GM23338 (cell line): ENCODE data around the gene SHANK2. TPM values are rescaled to one million over a fixed set of nuclear protein-coding genes. Genes with fewer than 3 reads are reported as not detected.

ENCODE experiments used
- ATAC-seq: fragments of 200-7000 bp; cut with Tn5 transposase; 3 replicates; pipeline ENCODE4 v1.9.1; 2020
- DNase-seq: peaks from one replicate; pipeline ENCODE4 v3.0.0-alpha.2; 2015; ENCODE audit warnings: low spot score
- H2AFZ ChIP-seq: fragments of 200-600 bp; sonication (generic); 2 replicates; pipeline ENCODE4 v1.8.0; 2016; ENCODE audit warnings: antibody characterized with exemption, mild to moderate bottlenecking, moderate library complexity
- H3F3A ChIP-seq: fragments of 200-600 bp; sonication (generic); replicated peaks from 2 replicates; pipeline ENCODE4 v1.8.0; 2017; ENCODE audit warnings: antibody characterized with exemption, mixed run types, low read depth
- H3K27ac ChIP-seq: fragments of 200-600 bp; sonication (generic); 2 replicates; pipeline ENCODE4 v1.6.1; 2016; ENCODE audit warnings: low read depth
- H3K27me3 ChIP-seq: fragments of 200-600 bp; sonication (generic); 2 replicates; pipeline ENCODE4 v1.8.0; 2016; ENCODE audit warnings: mild to moderate bottlenecking, mixed run types, moderate library complexity; ENCODE audit not compliant: insufficient read depth
- H3K36me3 ChIP-seq: fragments of 200-600 bp; sonication (generic); 2 replicates; pipeline ENCODE4 v1.8.0; 2016; ENCODE audit warnings: mild to moderate bottlenecking; ENCODE audit not compliant: insufficient read depth
- H3K4me1 ChIP-seq: fragments of 200-600 bp; sonication (generic); 2 replicates; pipeline ENCODE4 v1.8.0; 2016; ENCODE audit warnings: mild to moderate bottlenecking, moderate library complexity; ENCODE audit not compliant: insufficient read depth
- H3K4me2 ChIP-seq: fragments of 200-600 bp; sonication (generic); 2 replicates; pipeline ENCODE4 v1.7.1; 2017; ENCODE audit warnings: mixed run types
- H3K4me3 ChIP-seq: fragments of 200-600 bp; sonication (generic); 2 replicates; pipeline ENCODE4 v1.6.1; 2016; ENCODE audit warnings: mixed run types
- H3K79me2 ChIP-seq: fragments of 200-600 bp; sonication (generic); replicated peaks from 2 replicates; pipeline ENCODE4 v1.8.0; 2017; ENCODE audit warnings: mild to moderate bottlenecking; ENCODE audit not compliant: insufficient read depth
- H3K9me2 ChIP-seq: fragments of 200-600 bp; sonication (generic); 2 replicates; pipeline ENCODE4 v1.8.0; 2017; ENCODE audit not compliant: insufficient read depth
- H4K20me1 ChIP-seq: fragments of 200-600 bp; sonication (generic); replicated peaks from 2 replicates; pipeline ENCODE4 v1.8.0; 2017; ENCODE audit warnings: mild to moderate bottlenecking; ENCODE audit not compliant: insufficient read depth
- H3K27ac Mint-ChIP-seq: 2 replicates; pipeline ENCODE4 v1.8.0; 2020; ENCODE audit warnings: inconsistent platforms, mild to moderate bottlenecking, moderate library complexity, mixed read lengths
- H3K27me3 Mint-ChIP-seq: 3 replicates; pipeline ENCODE4 v1.8.0; 2022; ENCODE audit warnings: low read depth, mild to moderate bottlenecking, moderate library complexity, mixed read lengths, inconsistent platforms; ENCODE audit not compliant: insufficient read depth, poor library complexity
- H3K36me3 Mint-ChIP-seq: 3 replicates; pipeline ENCODE4 v1.8.0; 2021; ENCODE audit warnings: low read depth, mild to moderate bottlenecking, inconsistent platforms, moderate library complexity, mixed read lengths
- H3K4me1 Mint-ChIP-seq: 3 replicates; pipeline ENCODE4 v1.8.0; 2020; ENCODE audit warnings: mild to moderate bottlenecking, inconsistent platforms, mixed read lengths
- H3K4me3 Mint-ChIP-seq: 3 replicates; pipeline ENCODE4 v1.8.0; 2021; ENCODE audit warnings: moderate library complexity, mild to moderate bottlenecking, inconsistent platforms, mixed read lengths
- H3K9me3 Mint-ChIP-seq: 3 replicates; pipeline ENCODE4 v1.8.0; 2020; ENCODE audit warnings: moderate library complexity, mild to moderate bottlenecking, inconsistent platforms, mixed read lengths
- EZH2 ChIP-seq: fragments of 200-600 bp; sonication (generic); IDR thresholded peaks from one replicate; pipeline ENCODE4 v1.8.0; 2017; ENCODE audit warnings: antibody characterized with exemption, mild to moderate bottlenecking, low read depth; ENCODE audit not compliant: unreplicated experiment
- EZH2phosphoT487 ChIP-seq: fragments of 200-600 bp; sonication (generic); IDR thresholded peaks from one replicate; pipeline ENCODE4 v1.8.1; 2018; ENCODE audit warnings: antibody characterized with exemption; ENCODE audit not compliant: unreplicated experiment
- JUNB ChIP-seq: IDR thresholded peaks from one replicate; pipeline ENCODE4 v1.6.1; 2016; ENCODE audit warnings: antibody characterized with exemption; ENCODE audit not compliant: unreplicated experiment
- NANOG ChIP-seq: IDR thresholded peaks from 2 replicates; pipeline ENCODE4 v1.6.1; 2016; ENCODE audit warnings: antibody characterized with exemption, borderline replicate concordance
- POLR2AphosphoS5 ChIP-seq: IDR thresholded peaks from 2 replicates; pipeline ENCODE4 v1.6.1; 2016; ENCODE audit warnings: antibody characterized with exemption, low read depth
- ZNF114 ChIP-seq: fragments of 250-450 bp; sonication (Bioruptor Pico); IDR thresholded peaks from 2 replicates; pipeline ENCODE4 v1.5.0; 2020; ENCODE audit warnings: mild to moderate bottlenecking, moderate library complexity
- polyA plus RNA-seq: library from polyadenylated mRNA; unstranded; fragments of >200 nt; fragmentation: Nextera tagmentation; extraction: Ambion mirVana; gene quantifications from 2 replicates; pipeline ENCODE4 v1.2.1, GENCODE V29; 2016
- total RNA-seq: library from RNA; depleted of rRNA; stranded (reverse); fragments of >200 nt; shearing (Covaris generic); gene quantifications from 2 replicates; pipeline ENCODE4 v1.2.3, GENCODE V29; 2014
- TF ChIP-seq, protein P1 (sequence below), 2 experiments: fragments of 200-600 bp in 1 of 2; sonication (generic) in 1 of 2; conservative IDR thresholded peaks; 2 replicates each; pipeline versions ENCODE4 v1.5.1 to v1.6.1; 2016 to 2017; ENCODE audit warnings: antibody characterized with exemption in 2 of 2, low read depth in 2 of 2, mild to moderate bottlenecking in 2 of 2, moderate library complexity in 1 of 2
- TF ChIP-seq, protein P2 (sequence below): IDR thresholded peaks from one replicate; pipeline ENCODE4 v1.6.1; 2018; ENCODE audit warnings: antibody characterized with exemption; ENCODE audit not compliant: unreplicated experiment
- TF ChIP-seq, protein P3 (sequence below): IDR thresholded peaks from 2 replicates; pipeline ENCODE4 v1.6.1; 2016; ENCODE audit warnings: antibody characterized with exemption

Gene SHANK2
- total and polyA plus RNA-seq, 2 experiments from 2014 or later = 22.0 to 81.4 TPM

DNA sequence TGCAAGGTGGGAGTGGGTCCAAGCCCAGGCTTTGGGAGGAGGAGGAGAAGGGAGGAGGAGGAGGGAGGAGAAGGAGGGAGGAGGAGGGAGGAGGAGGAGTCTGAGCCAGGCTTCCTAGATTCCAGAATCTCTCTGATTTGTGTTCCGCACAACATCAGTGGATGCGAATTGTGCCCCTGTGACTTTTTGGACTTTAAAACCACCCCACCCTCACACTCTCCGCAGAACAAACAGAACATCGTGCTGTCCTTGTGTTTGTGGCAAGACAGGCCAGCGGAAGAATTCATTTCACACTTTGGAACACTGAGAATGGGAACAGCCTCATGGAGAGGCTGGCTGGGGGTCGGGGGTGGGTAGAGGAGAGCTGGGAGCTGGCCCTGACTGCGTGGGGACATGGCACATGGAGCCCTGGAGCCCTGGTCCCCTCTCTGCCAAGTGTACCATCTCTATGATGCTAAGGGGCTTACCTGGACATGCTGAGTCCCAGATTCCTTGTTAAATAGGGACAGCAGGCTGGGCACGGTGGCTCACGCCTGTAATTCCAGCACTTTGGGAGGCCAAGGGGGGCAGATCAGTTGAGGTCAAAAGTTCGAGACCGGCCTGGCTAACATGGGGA is 16.4 kb upstream of the SHANK2 start:
- Histone ChIP-seq H3K27me3 (no peaks in the 10 kb centered on the region), H3K4me2 (no peak overlapping the region), H3K27ac (no peak overlapping the region), H3K79me2 (no peaks in the 10 kb centered on the region), H3K4me3 (no peak overlapping the region), H3K36me3 (no peaks in the 10 kb centered on the region), H4K20me1 (no peaks in the 10 kb centered on the region), H2AFZ (no peak overlapping the region), H3F3A (0 out of 2 replicates have a peak, but pooled peaks cover 4% of the 10 kb centered on the region), H3K9me2 (no peaks in the 10 kb centered on the region), H3K4me1 (no peaks in the 10 kb centered on the region)
- peaks cover 19% of the 10 kb centered on the region for H3K9me3 Mint-ChIP-seq
- DNase-seq (no peak), ATAC-seq (no peak)
- peaks cover 4% of the 10 kb centered on the region for H3K27me3 Mint-ChIP-seq
- peaks cover 10% of the 10 kb centered on the region for H3K36me3 Mint-ChIP-seq
- no peak overlapping the region for H3K27ac Mint-ChIP-seq
- peaks cover 12% of the 10 kb centered on the region for H3K4me1 Mint-ChIP-seq
- H3K4me3 Mint-ChIP-seq = no peak overlapping the region
- TF ChIP-seq POLR2AphosphoS5 = no peak
- TF ChIP-seq, protein P1, sequence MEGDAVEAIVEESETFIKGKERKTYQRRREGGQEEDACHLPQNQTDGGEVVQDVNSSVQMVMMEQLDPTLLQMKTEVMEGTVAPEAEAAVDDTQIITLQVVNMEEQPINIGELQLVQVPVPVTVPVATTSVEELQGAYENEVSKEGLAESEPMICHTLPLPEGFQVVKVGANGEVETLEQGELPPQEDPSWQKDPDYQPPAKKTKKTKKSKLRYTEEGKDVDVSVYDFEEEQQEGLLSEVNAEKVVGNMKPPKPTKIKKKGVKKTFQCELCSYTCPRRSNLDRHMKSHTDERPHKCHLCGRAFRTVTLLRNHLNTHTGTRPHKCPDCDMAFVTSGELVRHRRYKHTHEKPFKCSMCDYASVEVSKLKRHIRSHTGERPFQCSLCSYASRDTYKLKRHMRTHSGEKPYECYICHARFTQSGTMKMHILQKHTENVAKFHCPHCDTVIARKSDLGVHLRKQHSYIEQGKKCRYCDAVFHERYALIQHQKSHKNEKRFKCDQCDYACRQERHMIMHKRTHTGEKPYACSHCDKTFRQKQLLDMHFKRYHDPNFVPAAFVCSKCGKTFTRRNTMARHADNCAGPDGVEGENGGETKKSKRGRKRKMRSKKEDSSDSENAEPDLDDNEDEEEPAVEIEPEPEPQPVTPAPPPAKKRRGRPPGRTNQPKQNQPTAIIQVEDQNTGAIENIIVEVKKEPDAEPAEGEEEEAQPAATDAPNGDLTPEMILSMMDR (conservative IDR thresholded peaks at IDR 0.05; ENCODE audit: low read depth in 2 of 2) = no peak
- TF ChIP-seq NANOG = no peak
- no peak for TF ChIP-seq EZH2
- no peak for TF ChIP-seq JUNB
- no peak for TF ChIP-seq ZNF114

DNA sequence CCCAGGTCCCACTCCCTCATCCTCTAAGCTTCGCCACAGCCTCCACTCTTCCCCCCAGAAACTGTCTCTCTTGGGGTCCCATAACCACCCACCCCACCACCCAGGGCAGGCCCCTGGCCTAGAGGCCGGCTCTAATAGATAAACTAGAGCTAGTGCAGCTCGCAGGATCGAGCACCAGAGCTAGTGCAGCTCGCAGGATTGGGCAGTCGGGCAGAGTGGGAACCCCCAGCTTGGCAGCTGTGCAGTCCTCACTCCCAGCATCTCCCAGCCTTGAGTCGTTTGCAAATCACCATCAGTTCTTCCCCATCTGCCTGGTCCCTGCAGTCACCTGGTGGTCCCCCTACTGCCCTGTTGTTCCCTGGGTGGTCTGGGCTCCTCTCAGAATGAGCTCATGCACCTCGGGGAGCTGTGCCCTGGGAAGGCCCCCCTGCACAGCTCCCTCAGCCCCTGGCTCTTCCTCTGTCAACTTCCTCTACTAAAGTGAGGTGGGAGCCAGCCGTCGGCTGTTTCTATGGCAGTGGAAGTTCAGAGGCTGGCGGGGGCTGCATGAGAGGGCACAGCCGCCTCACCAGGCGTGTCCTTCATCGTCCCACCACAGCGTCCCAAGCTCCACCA is 15.5 kb upstream of the SHANK2 start:
- ATAC-seq (no peak), DNase-seq (no peak)
- no peak overlapping the region for H3K4me3 Mint-ChIP-seq
- H3K4me3 ChIP-seq = no peak overlapping the region
- H3K79me2 ChIP-seq = no peaks in the 10 kb centered on the region
- no peak overlapping the region for H3K4me2 ChIP-seq
- no peaks in the 10 kb centered on the region for H3K36me3 ChIP-seq
- no peaks in the 10 kb centered on the region for H4K20me1 ChIP-seq
- no peaks in the 10 kb centered on the region for H3K27me3 ChIP-seq
- peaks cover 2% of the 10 kb centered on the region; the same call in 1 of the 3 replicates for H3K36me3 Mint-ChIP-seq
- H3F3A ChIP-seq = 0 out of 2 replicates have a peak, but pooled peaks cover 4% of the 10 kb centered on the region
- H3K9me2 ChIP-seq = no peaks in the 10 kb centered on the region
- peak overlapping the region; percentile 23; the same call in 1 of the 2 replicates for H2AFZ ChIP-seq
- no peak overlapping the region for H3K27ac Mint-ChIP-seq
- peaks cover 12% of the 10 kb centered on the region for H3K4me1 Mint-ChIP-seq
- H3K4me1 ChIP-seq = no peaks in the 10 kb centered on the region
- H3K27ac ChIP-seq = no peak overlapping the region
- peaks cover 10% of the 10 kb centered on the region for H3K9me3 Mint-ChIP-seq
- H3K27me3 Mint-ChIP-seq = peaks cover 4% of the 10 kb centered on the region
- TF ChIP-seq, protein P2, sequence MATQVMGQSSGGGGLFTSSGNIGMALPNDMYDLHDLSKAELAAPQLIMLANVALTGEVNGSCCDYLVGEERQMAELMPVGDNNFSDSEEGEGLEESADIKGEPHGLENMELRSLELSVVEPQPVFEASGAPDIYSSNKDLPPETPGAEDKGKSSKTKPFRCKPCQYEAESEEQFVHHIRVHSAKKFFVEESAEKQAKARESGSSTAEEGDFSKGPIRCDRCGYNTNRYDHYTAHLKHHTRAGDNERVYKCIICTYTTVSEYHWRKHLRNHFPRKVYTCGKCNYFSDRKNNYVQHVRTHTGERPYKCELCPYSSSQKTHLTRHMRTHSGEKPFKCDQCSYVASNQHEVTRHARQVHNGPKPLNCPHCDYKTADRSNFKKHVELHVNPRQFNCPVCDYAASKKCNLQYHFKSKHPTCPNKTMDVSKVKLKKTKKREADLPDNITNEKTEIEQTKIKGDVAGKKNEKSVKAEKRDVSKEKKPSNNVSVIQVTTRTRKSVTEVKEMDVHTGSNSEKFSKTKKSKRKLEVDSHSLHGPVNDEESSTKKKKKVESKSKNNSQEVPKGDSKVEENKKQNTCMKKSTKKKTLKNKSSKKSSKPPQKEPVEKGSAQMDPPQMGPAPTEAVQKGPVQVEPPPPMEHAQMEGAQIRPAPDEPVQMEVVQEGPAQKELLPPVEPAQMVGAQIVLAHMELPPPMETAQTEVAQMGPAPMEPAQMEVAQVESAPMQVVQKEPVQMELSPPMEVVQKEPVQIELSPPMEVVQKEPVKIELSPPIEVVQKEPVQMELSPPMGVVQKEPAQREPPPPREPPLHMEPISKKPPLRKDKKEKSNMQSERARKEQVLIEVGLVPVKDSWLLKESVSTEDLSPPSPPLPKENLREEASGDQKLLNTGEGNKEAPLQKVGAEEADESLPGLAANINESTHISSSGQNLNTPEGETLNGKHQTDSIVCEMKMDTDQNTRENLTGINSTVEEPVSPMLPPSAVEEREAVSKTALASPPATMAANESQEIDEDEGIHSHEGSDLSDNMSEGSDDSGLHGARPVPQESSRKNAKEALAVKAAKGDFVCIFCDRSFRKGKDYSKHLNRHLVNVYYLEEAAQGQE = no peak
- TF ChIP-seq, protein P3, sequence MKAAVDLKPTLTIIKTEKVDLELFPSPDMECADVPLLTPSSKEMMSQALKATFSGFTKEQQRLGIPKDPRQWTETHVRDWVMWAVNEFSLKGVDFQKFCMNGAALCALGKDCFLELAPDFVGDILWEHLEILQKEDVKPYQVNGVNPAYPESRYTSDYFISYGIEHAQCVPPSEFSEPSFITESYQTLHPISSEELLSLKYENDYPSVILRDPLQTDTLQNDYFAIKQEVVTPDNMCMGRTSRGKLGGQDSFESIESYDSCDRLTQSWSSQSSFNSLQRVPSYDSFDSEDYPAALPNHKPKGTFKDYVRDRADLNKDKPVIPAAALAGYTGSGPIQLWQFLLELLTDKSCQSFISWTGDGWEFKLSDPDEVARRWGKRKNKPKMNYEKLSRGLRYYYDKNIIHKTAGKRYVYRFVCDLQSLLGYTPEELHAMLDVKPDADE = no peak
- no peak for TF ChIP-seq NANOG
- no peak for TF ChIP-seq EZH2phosphoT487
